Neural progenitor cell (in vitro differentiated cells): Measurements from ENCODE around the gene ATP2A3. TPM values are rescaled to one million over a fixed set of nuclear protein-coding genes. Genes with fewer than 3 reads are reported as not detected.

ENCODE experiments used
- DNase-seq: peaks from one replicate; pipeline ENCODE4 v3.0.0-alpha.2; 2016; ENCODE audit warnings: low spot score
- H2AFZ ChIP-seq: fragments of 200-600 bp; sonication (generic); replicated peaks from 2 replicates; pipeline ENCODE4 v1.6.1; 2016; ENCODE audit warnings: antibody characterized with exemption
- H3F3A ChIP-seq: fragments of 200-600 bp; sonication (generic); 2 replicates; pipeline ENCODE4 v1.6.1; 2016; ENCODE audit warnings: antibody characterized with exemption, low read depth
- H3K27ac ChIP-seq: fragments of 200-600 bp; sonication (generic); 2 replicates; pipeline ENCODE4 v1.5.1; 2016; ENCODE audit warnings: mild to moderate bottlenecking
- H3K27me3 ChIP-seq: fragments of 200-600 bp; sonication (generic); 2 replicates; pipeline ENCODE4 v1.6.1; 2016; ENCODE audit warnings: mild to moderate bottlenecking, moderate library complexity
- H3K36me3 ChIP-seq: fragments of 200-600 bp; sonication (generic); 2 replicates; pipeline ENCODE4 v1.5.1; 2016
- H3K4me1 ChIP-seq: fragments of 200-600 bp; sonication (generic); 2 replicates; pipeline ENCODE4 v1.6.1; 2016; ENCODE audit warnings: mixed run types
- H3K4me2 ChIP-seq: fragments of 200-600 bp; sonication (generic); 2 replicates; pipeline ENCODE4 v1.6.1; 2016
- H3K4me3 ChIP-seq: fragments of 200-600 bp; sonication (generic); 2 replicates; pipeline ENCODE4 v1.5.1; 2016
- H3K79me2 ChIP-seq: fragments of 200-600 bp; sonication (generic); 2 replicates; pipeline ENCODE4 v1.6.1; 2016; ENCODE audit warnings: low read depth
- H3K9ac ChIP-seq: fragments of 200-600 bp; sonication (generic); 2 replicates; pipeline ENCODE4 v1.6.1; 2016
- H3K9me3 ChIP-seq: fragments of 200-600 bp; sonication (generic); 2 replicates; pipeline ENCODE4 v1.5.1; 2016; ENCODE audit warnings: low read depth
- H4K20me1 ChIP-seq: fragments of 200-600 bp; sonication (generic); 2 replicates; pipeline ENCODE4 v1.6.1; 2016; ENCODE audit warnings: low read depth
- H3K27ac Mint-ChIP-seq: 3 replicates; pipeline ENCODE4 v1.8.0; 2021; ENCODE audit warnings: mixed read lengths
- H3K27me3 Mint-ChIP-seq: 2 replicates; pipeline ENCODE4 v1.8.0; 2022; ENCODE audit warnings: low read depth, mild to moderate bottlenecking, inconsistent platforms, moderate library complexity, mixed read lengths; ENCODE audit not compliant: insufficient read depth
- H3K36me3 Mint-ChIP-seq: 3 replicates; pipeline ENCODE4 v1.8.0; 2021; ENCODE audit warnings: mixed read lengths
- H3K4me1 Mint-ChIP-seq: 3 replicates; pipeline ENCODE4 v1.8.0; 2021; ENCODE audit warnings: mixed read lengths
- H3K4me3 Mint-ChIP-seq: 3 replicates; pipeline ENCODE4 v1.8.0; 2021; ENCODE audit warnings: mild to moderate bottlenecking, moderate library complexity, mixed read lengths
- H3K9me3 Mint-ChIP-seq: 3 replicates; pipeline ENCODE4 v1.8.0; 2020; ENCODE audit warnings: mixed read lengths
- EZH2 ChIP-seq: fragments of 200-600 bp; sonication (generic); IDR thresholded peaks from 2 replicates; pipeline ENCODE4 v1.6.1; 2017; ENCODE audit warnings: antibody characterized with exemption, mild to moderate bottlenecking, moderate library complexity
- EZH2phosphoT487 ChIP-seq: fragments of 200-600 bp; sonication (generic); IDR thresholded peaks from 2 replicates; pipeline ENCODE4 v1.6.1; 2017; ENCODE audit warnings: antibody characterized with exemption
- total RNA-seq: library from RNA; depleted of rRNA; stranded (reverse); fragments of >200 nt; gene quantifications from 2 replicates; pipeline ENCODE4 v1.2.3, GENCODE V29; 2015; ENCODE audit warnings: low replicate concordance
- TF ChIP-seq, protein P1 (sequence below): fragments of 200-600 bp; sonication (generic); IDR thresholded peaks from 2 replicates; pipeline ENCODE4 v1.5.1; 2017; ENCODE audit warnings: antibody characterized with exemption, mild to moderate bottlenecking

ATP2A3 gene
- total RNA-seq, 1 donor from 2014 or later = 0.65 TPM

DNA sequence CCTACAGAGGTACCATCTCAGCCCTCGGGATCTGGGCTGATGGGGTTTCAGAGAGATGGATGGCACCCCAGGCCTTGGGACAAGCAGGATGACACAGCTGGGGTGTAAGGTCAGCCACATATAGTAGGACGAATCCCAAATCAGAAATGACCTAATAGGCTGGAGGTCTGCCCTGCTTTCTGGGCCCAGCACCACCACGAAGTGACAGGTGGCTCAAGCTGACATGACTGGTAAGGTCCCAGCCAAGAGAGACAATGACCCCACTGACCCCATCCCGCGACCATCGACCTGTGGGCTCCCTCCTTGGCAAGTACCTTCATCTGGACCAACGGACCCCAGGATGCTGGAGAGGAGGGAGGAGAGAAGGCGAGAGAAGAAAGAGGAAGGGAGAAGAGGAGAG, 87.0 kb downstream of the ATP2A3 start:
- H3K9me3 ChIP-seq = no peaks in the 10 kb centered on the region
- H3K36me3 ChIP-seq = no peaks in the 10 kb centered on the region
- Mint-ChIP-seq H3K36me3 (peaks cover 4% of the 10 kb centered on the region), H3K9me3 (no peaks in the 10 kb centered on the region), H3K4me3 (no peak overlapping the region), H3K27me3 (peaks cover 4% of the 10 kb centered on the region), H3K27ac (no peak overlapping the region), H3K4me1 (peaks cover 29% of the 10 kb centered on the region)
- peaks cover 16% of the 10 kb centered on the region for H3K4me1 ChIP-seq
- H3K27me3 ChIP-seq = no peaks in the 10 kb centered on the region
- H4K20me1 ChIP-seq = peaks cover 4% of the 10 kb centered on the region
- H2AFZ ChIP-seq = no peak overlapping the region
- H3F3A ChIP-seq = peaks cover 11% of the 10 kb centered on the region
- H3K79me2 ChIP-seq = no peaks in the 10 kb centered on the region
- TF ChIP-seq EZH2phosphoT487 (no peak), EZH2 (no peak)
- TF ChIP-seq, protein P1, sequence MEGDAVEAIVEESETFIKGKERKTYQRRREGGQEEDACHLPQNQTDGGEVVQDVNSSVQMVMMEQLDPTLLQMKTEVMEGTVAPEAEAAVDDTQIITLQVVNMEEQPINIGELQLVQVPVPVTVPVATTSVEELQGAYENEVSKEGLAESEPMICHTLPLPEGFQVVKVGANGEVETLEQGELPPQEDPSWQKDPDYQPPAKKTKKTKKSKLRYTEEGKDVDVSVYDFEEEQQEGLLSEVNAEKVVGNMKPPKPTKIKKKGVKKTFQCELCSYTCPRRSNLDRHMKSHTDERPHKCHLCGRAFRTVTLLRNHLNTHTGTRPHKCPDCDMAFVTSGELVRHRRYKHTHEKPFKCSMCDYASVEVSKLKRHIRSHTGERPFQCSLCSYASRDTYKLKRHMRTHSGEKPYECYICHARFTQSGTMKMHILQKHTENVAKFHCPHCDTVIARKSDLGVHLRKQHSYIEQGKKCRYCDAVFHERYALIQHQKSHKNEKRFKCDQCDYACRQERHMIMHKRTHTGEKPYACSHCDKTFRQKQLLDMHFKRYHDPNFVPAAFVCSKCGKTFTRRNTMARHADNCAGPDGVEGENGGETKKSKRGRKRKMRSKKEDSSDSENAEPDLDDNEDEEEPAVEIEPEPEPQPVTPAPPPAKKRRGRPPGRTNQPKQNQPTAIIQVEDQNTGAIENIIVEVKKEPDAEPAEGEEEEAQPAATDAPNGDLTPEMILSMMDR = no peak
- no peak overlapping the region for H3K27ac ChIP-seq
- no peak overlapping the region for H3K4me3 ChIP-seq
- no peak overlapping the region for H3K4me2 ChIP-seq
- H3K9ac ChIP-seq = no peak overlapping the region
- DNase-seq = no peak

DNA sequence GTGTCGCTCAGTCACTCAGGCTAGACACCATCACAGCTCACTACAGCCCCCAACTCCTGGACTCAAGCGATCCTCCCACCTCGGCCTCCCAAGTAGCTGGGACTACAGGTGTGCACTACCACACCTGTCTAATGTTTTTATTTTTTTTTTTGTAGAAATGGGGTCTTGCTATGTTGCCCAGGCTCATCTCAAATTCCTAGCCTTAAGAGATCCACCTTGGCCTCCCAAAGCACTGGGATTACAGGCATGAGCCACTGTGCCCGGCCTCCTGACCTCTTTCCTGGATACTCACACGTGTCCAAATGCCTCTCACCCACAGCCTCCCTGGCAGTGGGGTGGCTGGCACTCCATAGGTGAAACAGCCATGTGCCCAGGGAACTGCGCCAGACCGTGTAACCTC, 88.9 kb downstream of the ATP2A3 start:
- peaks cover 26% of the 10 kb centered on the region for H3K4me1 Mint-ChIP-seq
- H3K27me3 Mint-ChIP-seq = peaks cover 4% of the 10 kb centered on the region
- no peak overlapping the region for H3K9ac ChIP-seq
- H3K36me3 ChIP-seq = no peaks in the 10 kb centered on the region
- no peaks in the 10 kb centered on the region for H3K9me3 Mint-ChIP-seq
- H3K4me3 Mint-ChIP-seq = no peak overlapping the region
- TF ChIP-seq, protein P1 = no peak
- TF ChIP-seq EZH2 = no peak
- no peak for DNase-seq
- no peak overlapping the region for H3K4me2 ChIP-seq
- H3K36me3 Mint-ChIP-seq = peaks cover 6% of the 10 kb centered on the region
- H3K4me3 ChIP-seq = no peak overlapping the region
- H4K20me1 ChIP-seq = peaks cover 4% of the 10 kb centered on the region
- H3K79me2 ChIP-seq = no peaks in the 10 kb centered on the region
- no peak overlapping the region for H3K27ac Mint-ChIP-seq
- H3K9me3 ChIP-seq = no peaks in the 10 kb centered on the region
- no peak overlapping the region for H2AFZ ChIP-seq
- peaks cover 16% of the 10 kb centered on the region for H3K4me1 ChIP-seq
- peaks cover 11% of the 10 kb centered on the region for H3F3A ChIP-seq
- H3K27ac ChIP-seq = no peak overlapping the region
- H3K27me3 ChIP-seq = no peaks in the 10 kb centered on the region

Other genes starting within 250 kb of the ATP2A3 start
- 14.8 and 21.2 TPM in 2 replicates for gene HASPIN, start 240.5 kb downstream of the ATP2A3 start, total RNA-seq
- gene ITGAE, start 163.2 kb downstream of the ATP2A3 start, total RNA-seq = 33.7 and 47.5 TPM in 2 replicates
- 55.7 and 72.4 TPM in 2 replicates for gene NCBP3, start 118.2 kb downstream of the ATP2A3 start, total RNA-seq
- gene CAMKK1, start 71.4 kb downstream of the ATP2A3 start, total RNA-seq = 2.9 and 6.4 TPM in 2 replicates
- not detected in 2 replicates for gene P2RX1, start 48.0 kb downstream of the ATP2A3 start, total RNA-seq
- 10.8 and 17.3 TPM in 2 replicates for gene ZZEF1, start 178.6 kb upstream of the ATP2A3 start, total RNA-seq
- 7.4 and 22.5 TPM in 2 replicates for gene CYB5D2, start 178.8 kb upstream of the ATP2A3 start, total RNA-seq